ENCODE measurements around the gene NANOG.
"Not testable (repeated sequence)": the region's sequence is repeated elsewhere in the genome, so short reads cannot be mapped to it uniquely, and the experiment has no call there.

Gene NANOG

GRCh38 chr12:7835116-7835515, 45.9 kb downstream of the NANOG start:
- no peak overlapping the region for H3K4me3 Mint-ChIP-seq
- no peaks in the 10 kb centered on the region for H3K27me3 Mint-ChIP-seq
- no peak overlapping the region for H3K27ac Mint-ChIP-seq
- no peaks in the 10 kb centered on the region for H3K9me3 Mint-ChIP-seq
- peaks cover 5% of the 10 kb centered on the region for H3K4me1 Mint-ChIP-seq (ENCODE audit: low read depth)
- no peaks in the 10 kb centered on the region for H3K36me3 Mint-ChIP-seq (ENCODE audit: low read depth)

- Mint-ChIP-seq H3K4me3 (no peak overlapping the region), H3K36me3 (ENCODE audit: low read depth) (no peaks in the 10 kb centered on the region), H3K9me3 (no peaks in the 10 kb centered on the region), H3K27me3 (no peaks in the 10 kb centered on the region), H3K4me1 (ENCODE audit: low read depth) (peaks cover 5% of the 10 kb centered on the region), H3K27ac (no peak overlapping the region)
Observed at GRCh38 chr12:7835766-7836165, 46.6 kb downstream of the NANOG start.

- Mint-ChIP-seq H3K9me3 (no peaks in the 10 kb centered on the region), H3K4me1 (ENCODE audit: low read depth) (peaks cover under 1% of the 10 kb centered on the region), H3K4me3 (no peak overlapping the region), H3K27ac (no peak overlapping the region), H3K36me3 (ENCODE audit: low read depth) (no peaks in the 10 kb centered on the region), H3K27me3 (peaks cover 5% of the 10 kb centered on the region)
Observed at GRCh38 chr12:7837366-7837765, 48.2 kb downstream of the NANOG start.

GRCh38 chr12:7839226-7839625, 50.0 kb downstream of the NANOG start:
- not testable (repeated sequence) for H3K9me3 Mint-ChIP-seq; H3K36me3 Mint-ChIP-seq (ENCODE audit: low read depth); H3K27ac Mint-ChIP-seq; H3K27me3 Mint-ChIP-seq; H3K4me1 Mint-ChIP-seq (ENCODE audit: low read depth); H3K4me3 Mint-ChIP-seq

GRCh38 chr12:7839848-7840247, 50.6 kb downstream of the NANOG start:
- not testable (repeated sequence) for H3K36me3 Mint-ChIP-seq (ENCODE audit: low read depth); H3K4me1 Mint-ChIP-seq (ENCODE audit: low read depth); H3K27ac Mint-ChIP-seq; H3K4me3 Mint-ChIP-seq; H3K27me3 Mint-ChIP-seq; H3K9me3 Mint-ChIP-seq

- H3K4me3 Mint-ChIP-seq; H3K27ac Mint-ChIP-seq; H3K4me1 Mint-ChIP-seq (ENCODE audit: low read depth); H3K27me3 Mint-ChIP-seq; H3K9me3 Mint-ChIP-seq; H3K36me3 Mint-ChIP-seq (ENCODE audit: low read depth): not testable (repeated sequence)
Observed at GRCh38 chr12:7842444-7842843, 53.2 kb downstream of the NANOG start.

GRCh38 chr12:7843149-7843548, 53.9 kb downstream of the NANOG start:
- peaks cover 11% of the 10 kb centered on the region for H3K4me1 Mint-ChIP-seq (ENCODE audit: low read depth)
- H3K27me3 Mint-ChIP-seq; H3K27ac Mint-ChIP-seq; H3K36me3 Mint-ChIP-seq (ENCODE audit: low read depth); H3K4me3 Mint-ChIP-seq; H3K9me3 Mint-ChIP-seq: not testable (repeated sequence)

- not testable (repeated sequence) for H3K36me3 Mint-ChIP-seq (ENCODE audit: low read depth); H3K27me3 Mint-ChIP-seq; H3K27ac Mint-ChIP-seq; H3K9me3 Mint-ChIP-seq; H3K4me3 Mint-ChIP-seq
- H3K4me1 Mint-ChIP-seq (ENCODE audit: low read depth) = peaks cover 11% of the 10 kb centered on the region
Observed at GRCh38 chr12:7843583-7843982, 54.4 kb downstream of the NANOG start.

- H3K9me3 Mint-ChIP-seq = no peaks in the 10 kb centered on the region
- H3K27me3 Mint-ChIP-seq = peaks cover 6% of the 10 kb centered on the region
- H3K36me3 Mint-ChIP-seq (ENCODE audit: low read depth) = no peaks in the 10 kb centered on the region
- no peak overlapping the region for H3K4me3 Mint-ChIP-seq
- no peak overlapping the region for H3K27ac Mint-ChIP-seq
- H3K4me1 Mint-ChIP-seq (ENCODE audit: low read depth) = peaks cover 11% of the 10 kb centered on the region
Observed at GRCh38 chr12:7844116-7844515, 54.9 kb downstream of the NANOG start.

GRCh38 chr12:7847226-7848097, 58.3 kb downstream of the NANOG start:
- H3K27me3 Mint-ChIP-seq = peaks cover 14% of the 10 kb centered on the region
- H3K4me1 Mint-ChIP-seq (ENCODE audit: low read depth) = peaks cover 11% of the 10 kb centered on the region
- H3K4me3 Mint-ChIP-seq = not testable (repeated sequence)

GRCh38 chr12:7848098-7848422, 58.9 kb downstream of the NANOG start:
- H3K9me3 Mint-ChIP-seq; H3K4me3 Mint-ChIP-seq; H3K27ac Mint-ChIP-seq; H3K36me3 Mint-ChIP-seq (ENCODE audit: low read depth): not testable (repeated sequence)
- Mint-ChIP-seq H3K4me1 (ENCODE audit: low read depth) (peaks cover 11% of the 10 kb centered on the region), H3K27me3 (peaks cover 19% of the 10 kb centered on the region)

More at GRCh38 chr12:7847226-7848097, 58.3 kb downstream of the NANOG start:
- H3K27ac Mint-ChIP-seq; H3K9me3 Mint-ChIP-seq; H3K36me3 Mint-ChIP-seq (ENCODE audit: low read depth): not testable (repeated sequence)
